ENCODE measurements around the gene TAOK1. TPM values are rescaled to one million over a fixed set of nuclear protein-coding genes. Genes with fewer than 3 reads are reported as not detected.

TAOK1 gene
- total RNA-seq, 1 donor from 2014 or later: 100 TPM

GRCh38 chr17:29566473-29567303, 176.5 kb downstream of the TAOK1 start, which contains the start of gene ABHD15:
ABHD15 (minus strand) TSS chr17:29567037; CDS start chr17:29566966, 71 bp downstream.
- Histone ChIP-seq H3K4me2 (ENCODE audit: low read length) (peak within 1 kb of the TSS; percentile 92), H3K79me2 (ENCODE audit: insufficient read depth, low read length) (no peaks in the 10 kb centered on the region), H3K9me3 (ENCODE audit: insufficient read depth, low read depth, low read length) (no peaks in the 10 kb centered on the region), H3K36me3 (ENCODE audit: insufficient read depth, low read length) (no peaks in the 10 kb centered on the region), H3K27me3 (ENCODE audit: insufficient read depth, low read length) (peaks cover 5% of the 10 kb centered on the region), H3K4me1 (ENCODE audit: insufficient read depth, low read length) (peaks cover 18% of the 10 kb centered on the region), H3K4me3 (ENCODE audit: insufficient read depth, low read depth, low read length) (peak within 1 kb of the TSS; percentile 63), H3K9ac (ENCODE audit: low read length) (peak within 1 kb of the TSS; percentile 68), H2AFZ (ENCODE audit: low read depth, low read length) (peak within 1 kb of the TSS; percentile 86), H3K27ac (ENCODE audit: low read depth, low read length) (no peak within 1 kb of the TSS), H4K20me1 (ENCODE audit: insufficient read depth, low read length) (peaks cover 12% of the 10 kb centered on the region)
- peaks cover 23% of the 10 kb centered on the region for H3K27me3 Mint-ChIP-seq (ENCODE audit: low read depth, unreplicated experiment)
- H3K4me3 Mint-ChIP-seq (ENCODE audit: unreplicated experiment): peak within 1 kb of the TSS; percentile 91
- no peak within 1 kb of the TSS for H3K27ac Mint-ChIP-seq (ENCODE audit: unreplicated experiment)
- peak; percentile 33 for TF ChIP-seq EZH2 (IDR thresholded peaks at IDR 0.05; ENCODE audit: insufficient read depth, low read length)
- TF ChIP-seq, protein P1, sequence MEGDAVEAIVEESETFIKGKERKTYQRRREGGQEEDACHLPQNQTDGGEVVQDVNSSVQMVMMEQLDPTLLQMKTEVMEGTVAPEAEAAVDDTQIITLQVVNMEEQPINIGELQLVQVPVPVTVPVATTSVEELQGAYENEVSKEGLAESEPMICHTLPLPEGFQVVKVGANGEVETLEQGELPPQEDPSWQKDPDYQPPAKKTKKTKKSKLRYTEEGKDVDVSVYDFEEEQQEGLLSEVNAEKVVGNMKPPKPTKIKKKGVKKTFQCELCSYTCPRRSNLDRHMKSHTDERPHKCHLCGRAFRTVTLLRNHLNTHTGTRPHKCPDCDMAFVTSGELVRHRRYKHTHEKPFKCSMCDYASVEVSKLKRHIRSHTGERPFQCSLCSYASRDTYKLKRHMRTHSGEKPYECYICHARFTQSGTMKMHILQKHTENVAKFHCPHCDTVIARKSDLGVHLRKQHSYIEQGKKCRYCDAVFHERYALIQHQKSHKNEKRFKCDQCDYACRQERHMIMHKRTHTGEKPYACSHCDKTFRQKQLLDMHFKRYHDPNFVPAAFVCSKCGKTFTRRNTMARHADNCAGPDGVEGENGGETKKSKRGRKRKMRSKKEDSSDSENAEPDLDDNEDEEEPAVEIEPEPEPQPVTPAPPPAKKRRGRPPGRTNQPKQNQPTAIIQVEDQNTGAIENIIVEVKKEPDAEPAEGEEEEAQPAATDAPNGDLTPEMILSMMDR (IDR thresholded peaks at IDR 0.05; ENCODE audit: insufficient read depth, low read depth, low read length): no peak
- DNase-seq (ENCODE audit: low read depth) (peak; percentile 54), FAIRE-seq (no peak)
- H3K36me3 Mint-ChIP-seq (ENCODE audit: low read depth, unreplicated experiment): peaks cover 24% of the 10 kb centered on the region
- no peaks in the 10 kb centered on the region for H3K9me3 Mint-ChIP-seq (ENCODE audit: unreplicated experiment)
- H3K4me1 Mint-ChIP-seq (ENCODE audit: low read depth, unreplicated experiment): peaks cover 5% of the 10 kb centered on the region

- H3K79me2 ChIP-seq (ENCODE audit: insufficient read depth, low read length): no peaks in the 10 kb centered on the region
- peak overlapping the region; percentile 63 for H3K4me3 ChIP-seq (ENCODE audit: insufficient read depth, low read depth, low read length)
- peaks cover 18% of the 10 kb centered on the region for H3K4me1 ChIP-seq (ENCODE audit: insufficient read depth, low read length)
- FAIRE-seq: no peak
- H3K27ac ChIP-seq (ENCODE audit: low read depth, low read length): no peak overlapping the region
- no peak for TF ChIP-seq EZH2 (IDR thresholded peaks at IDR 0.05; ENCODE audit: insufficient read depth, low read length)
- TF ChIP-seq, protein P1 (IDR thresholded peaks at IDR 0.05; ENCODE audit: insufficient read depth, low read depth, low read length): no peak
- peaks cover 5% of the 10 kb centered on the region for H3K4me1 Mint-ChIP-seq (ENCODE audit: low read depth, unreplicated experiment)
- H2AFZ ChIP-seq (ENCODE audit: low read depth, low read length): peak overlapping the region; percentile 86
- H4K20me1 ChIP-seq (ENCODE audit: insufficient read depth, low read length): peaks cover 12% of the 10 kb centered on the region
- H3K36me3 Mint-ChIP-seq (ENCODE audit: low read depth, unreplicated experiment): peaks cover 18% of the 10 kb centered on the region
- peak overlapping the region; percentile 82 for H3K4me3 Mint-ChIP-seq (ENCODE audit: unreplicated experiment)
- H3K27ac Mint-ChIP-seq (ENCODE audit: unreplicated experiment): no peak overlapping the region
- H3K9ac ChIP-seq (ENCODE audit: low read length): peak overlapping the region; percentile 68
- H3K4me2 ChIP-seq (ENCODE audit: low read length): peak overlapping the region; percentile 92
- DNase-seq (ENCODE audit: low read depth): no peak
- H3K27me3 Mint-ChIP-seq (ENCODE audit: low read depth, unreplicated experiment): peaks cover 18% of the 10 kb centered on the region
- no peaks in the 10 kb centered on the region for H3K9me3 Mint-ChIP-seq (ENCODE audit: unreplicated experiment)
- H3K9me3 ChIP-seq (ENCODE audit: insufficient read depth, low read depth, low read length): no peaks in the 10 kb centered on the region
- H3K36me3 ChIP-seq (ENCODE audit: insufficient read depth, low read length): no peaks in the 10 kb centered on the region
- peaks cover 5% of the 10 kb centered on the region for H3K27me3 ChIP-seq (ENCODE audit: insufficient read depth, low read length)
These were observed 177.1 kb downstream of the TAOK1 start for GRCh38 chr17:29567304-29567553.

All from astrocyte (in vitro differentiated cells and primary cell).